ENCODE data around the gene RBBP8. TPM values are rescaled to one million over a fixed set of nuclear protein-coding genes. Genes with fewer than 3 reads are reported as not detected.

The RBBP8 gene
- total RNA-seq, 2 experiments from 2014 or later = 39.9 to 41.1 TPM

GRCh38 chr18:22926454-22926853, 6.7 kb upstream of the RBBP8 start:
- no peaks in the 10 kb centered on the region for H3K9me3 Mint-ChIP-seq
- no peak overlapping the region for H3K27ac Mint-ChIP-seq
- POLR2A ChIA-PET = no interaction called here
- ATAC-seq (ENCODE audit: low read depth) (no peak), DNase-seq (no peak)
- H3K27me3 Mint-ChIP-seq = peaks cover 15% of the 10 kb centered on the region
- no peak overlapping the region for H3K4me3 Mint-ChIP-seq
- H3K36me3 Mint-ChIP-seq = no peaks in the 10 kb centered on the region
- no peaks in the 10 kb centered on the region for H3K4me1 Mint-ChIP-seq

DNA sequence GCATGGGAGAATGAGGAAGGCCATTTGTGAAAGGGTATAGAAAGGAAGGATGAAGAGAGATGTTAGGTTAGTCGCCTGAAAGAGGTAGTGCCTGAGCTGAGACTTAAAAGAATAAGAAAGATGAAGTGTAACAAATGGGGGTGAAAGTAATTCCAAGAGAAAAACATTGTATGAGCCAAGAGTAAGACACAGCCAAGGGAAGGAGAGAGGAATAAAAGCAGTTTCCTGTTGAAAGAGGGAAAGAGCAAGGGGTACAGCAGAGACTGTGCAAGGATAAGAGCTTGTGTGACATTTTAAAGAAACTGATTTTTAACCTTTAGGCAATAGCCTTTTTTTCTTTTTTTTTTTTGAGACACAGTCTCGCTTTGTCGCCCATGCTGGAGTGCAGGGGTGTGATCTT, 4.8 kb upstream of the RBBP8 start:
- ATAC-seq (ENCODE audit: low read depth) (no peak), DNase-seq (no peak)
- H3K9me3 Mint-ChIP-seq = no peaks in the 10 kb centered on the region
- peaks cover 8% of the 10 kb centered on the region for H3K4me1 Mint-ChIP-seq
- no peak overlapping the region for H3K27ac Mint-ChIP-seq
- peaks cover 15% of the 10 kb centered on the region for H3K27me3 Mint-ChIP-seq
- H3K4me3 Mint-ChIP-seq = no peak overlapping the region
- no peaks in the 10 kb centered on the region for H3K36me3 Mint-ChIP-seq
- POLR2A ChIA-PET = no interaction called here

GRCh38 chr18:22930089-22930713, 2.9 kb upstream of the RBBP8 start:
- H3K9me3 Mint-ChIP-seq = no peaks in the 10 kb centered on the region
- no peak overlapping the region for H3K4me3 Mint-ChIP-seq
- no peaks in the 10 kb centered on the region for H3K36me3 Mint-ChIP-seq
- peaks cover 13% of the 10 kb centered on the region for H3K4me1 Mint-ChIP-seq
- POLR2A ChIA-PET = no interaction called here
- ATAC-seq (ENCODE audit: low read depth) (peak; percentile 24), DNase-seq (peak; percentile 68)
- H3K27me3 Mint-ChIP-seq = peaks cover 8% of the 10 kb centered on the region
- H3K27ac Mint-ChIP-seq = no peak overlapping the region

- peaks cover 5% of the 10 kb centered on the region for H3K27me3 Mint-ChIP-seq
Observed at GRCh38 chr18:22932885-22933205, 283 bp upstream of the RBBP8 start.

GRCh38 chr18:22933966-22934423, 867 bp downstream of the RBBP8 start:
- peak overlapping the region; percentile 91 for H3K4me3 Mint-ChIP-seq
- DNase-seq (no peak), ATAC-seq (ENCODE audit: low read depth) (peak; percentile 32)
- H3K27me3 Mint-ChIP-seq = peaks cover 5% of the 10 kb centered on the region
- peak overlapping the region; percentile 89 for H3K27ac Mint-ChIP-seq
- H3K4me1 Mint-ChIP-seq = peaks cover 27% of the 10 kb centered on the region
- peaks cover 9% of the 10 kb centered on the region for H3K36me3 Mint-ChIP-seq
- POLR2A ChIA-PET = interaction anchor here (1.0 to 1.3 kb wide), 2 partner anchors 11 to 445 kb away, joined by 3 to 6 read pairs; no protein-coding TSS in a partner anchor
- no peaks in the 10 kb centered on the region for H3K9me3 Mint-ChIP-seq

More at GRCh38 chr18:22932885-22933205, 283 bp upstream of the RBBP8 start:
- Mint-ChIP-seq H3K9me3 (no peaks in the 10 kb centered on the region), H3K4me1 (peaks cover 25% of the 10 kb centered on the region), H3K36me3 (peaks cover 4% of the 10 kb centered on the region), H3K27ac (peak overlapping the region; percentile 84), H3K4me3 (peak overlapping the region; percentile 91)
- peak; percentile 31 for ATAC-seq (ENCODE audit: low read depth)
- no peak for DNase-seq
- POLR2A ChIA-PET = interaction anchor here (0.7 to 1.3 kb wide), 8 partner anchors 9 to 446 kb away, joined by 3 to 6 read pairs (median 3); no protein-coding TSS in a partner anchor

DNA sequence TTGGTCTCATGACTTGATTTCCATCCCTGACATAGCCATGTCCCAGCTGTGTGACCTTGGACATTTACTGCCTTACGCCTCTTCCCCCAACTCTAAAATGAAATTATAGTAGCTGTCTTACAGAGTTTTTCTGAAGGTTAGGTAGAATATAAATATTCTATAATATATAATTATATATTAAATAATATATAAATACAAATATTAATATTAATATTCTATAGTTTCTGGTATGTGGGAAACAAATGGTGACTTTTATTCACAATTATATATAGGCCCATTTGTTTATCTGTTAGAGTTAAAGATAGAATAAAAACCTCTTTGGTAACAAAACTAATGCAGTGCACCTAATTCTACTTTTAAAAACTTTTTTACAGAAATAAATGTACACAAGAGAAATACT, 1.7 kb downstream of the RBBP8 start:
- peaks cover 34% of the 10 kb centered on the region for H3K4me1 Mint-ChIP-seq
- H3K27ac Mint-ChIP-seq = peak overlapping the region; percentile 38

GRCh38 chr18:22935431-22935830, 2.3 kb downstream of the RBBP8 start:
- H3K36me3 Mint-ChIP-seq = peaks cover 15% of the 10 kb centered on the region
- H3K4me3 Mint-ChIP-seq = peak overlapping the region; percentile 64
- DNase-seq = no peak
- H3K9me3 Mint-ChIP-seq = no peaks in the 10 kb centered on the region
- no peak for ATAC-seq (ENCODE audit: low read depth)
- POLR2A ChIA-PET = no interaction called here
- peaks cover 5% of the 10 kb centered on the region for H3K27me3 Mint-ChIP-seq
- no peak overlapping the region for H3K27ac Mint-ChIP-seq
- peaks cover 36% of the 10 kb centered on the region for H3K4me1 Mint-ChIP-seq

More for the DNA sequence above, 1.7 kb downstream of the RBBP8 start:
- Mint-ChIP-seq H3K27me3 (peaks cover 5% of the 10 kb centered on the region), H3K36me3 (peaks cover 12% of the 10 kb centered on the region), H3K4me3 (peak overlapping the region; percentile 91), H3K9me3 (no peaks in the 10 kb centered on the region)
- ATAC-seq (ENCODE audit: low read depth) (no peak), DNase-seq (no peak)
- POLR2A ChIA-PET = interaction anchor here (0.6 kb wide), 2 partner anchors 14 to 597 kb away, joined by 5 to 11 read pairs; no protein-coding TSS in a partner anchor

DNA sequence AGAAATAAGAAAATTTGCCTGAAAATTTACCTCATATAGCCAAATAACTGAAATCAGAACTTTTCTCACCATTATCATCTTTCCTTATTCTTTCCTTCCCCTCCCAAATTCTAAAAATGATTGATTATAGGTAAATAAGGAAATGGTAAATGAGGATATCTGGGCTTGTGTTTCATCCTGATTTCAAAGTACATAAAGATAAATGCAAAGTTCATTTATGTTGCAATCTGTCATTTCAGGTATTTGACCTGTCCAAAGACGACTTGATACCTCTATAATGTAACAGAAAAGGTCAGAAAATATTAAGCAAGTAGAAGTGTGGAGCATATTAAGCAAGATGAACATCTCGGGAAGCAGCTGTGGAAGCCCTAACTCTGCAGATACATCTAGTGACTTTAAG, 3.4 kb downstream of the RBBP8 start:
- ATAC-seq (ENCODE audit: low read depth) (no peak), DNase-seq (no peak)
- no peak overlapping the region for H3K27ac Mint-ChIP-seq
- H3K4me3 Mint-ChIP-seq = no peak overlapping the region
- no peaks in the 10 kb centered on the region for H3K27me3 Mint-ChIP-seq
- peaks cover 38% of the 10 kb centered on the region for H3K4me1 Mint-ChIP-seq
- peaks cover 15% of the 10 kb centered on the region for H3K36me3 Mint-ChIP-seq
- H3K9me3 Mint-ChIP-seq = no peaks in the 10 kb centered on the region
- POLR2A ChIA-PET = no interaction called here

- DNase-seq (no peak), ATAC-seq (ENCODE audit: low read depth) (no peak)
- peaks cover 27% of the 10 kb centered on the region for H3K4me1 Mint-ChIP-seq
- POLR2A ChIA-PET = no interaction called here
- H3K27me3 Mint-ChIP-seq = no peaks in the 10 kb centered on the region
- no peaks in the 10 kb centered on the region for H3K9me3 Mint-ChIP-seq
- H3K27ac Mint-ChIP-seq = no peak overlapping the region
- H3K4me3 Mint-ChIP-seq = no peak overlapping the region
- H3K36me3 Mint-ChIP-seq = peaks cover 15% of the 10 kb centered on the region
Observed at GRCh38 chr18:22939649-22940048, 6.5 kb downstream of the RBBP8 start.

GRCh38 chr18:22943847-22944246, 10.7 kb downstream of the RBBP8 start:
- Mint-ChIP-seq H3K27me3 (no peaks in the 10 kb centered on the region), H3K4me3 (no peak overlapping the region), H3K9me3 (no peaks in the 10 kb centered on the region), H3K36me3 (peaks cover 10% of the 10 kb centered on the region), H3K4me1 (peaks cover 12% of the 10 kb centered on the region), H3K27ac (no peak overlapping the region)
- DNase-seq (no peak), ATAC-seq (ENCODE audit: low read depth) (no peak)
- POLR2A ChIA-PET = interaction anchor here (1.0 kb wide), 1 partner anchor 11 kb away, joined by 4 read pairs; the partner anchor contains the start of gene RBBP8

- no peaks in the 10 kb centered on the region for H3K4me1 Mint-ChIP-seq
- H3K27me3 Mint-ChIP-seq = no peaks in the 10 kb centered on the region
- H3K4me3 Mint-ChIP-seq = no peak overlapping the region
- no peaks in the 10 kb centered on the region for H3K9me3 Mint-ChIP-seq
- H3K27ac Mint-ChIP-seq = no peak overlapping the region
- ATAC-seq (ENCODE audit: low read depth) = no peak
- no peak for DNase-seq
- POLR2A ChIA-PET = no interaction called here
- H3K36me3 Mint-ChIP-seq = peaks cover 21% of the 10 kb centered on the region
Observed at GRCh38 chr18:22946217-22946616, 13.1 kb downstream of the RBBP8 start.

- Mint-ChIP-seq H3K36me3 (peaks cover 26% of the 10 kb centered on the region), H3K4me3 (no peak overlapping the region), H3K9me3 (no peaks in the 10 kb centered on the region), H3K27me3 (no peaks in the 10 kb centered on the region), H3K27ac (no peak overlapping the region), H3K4me1 (no peaks in the 10 kb centered on the region)
- no peak for ATAC-seq (ENCODE audit: low read depth)
- DNase-seq = no peak
- POLR2A ChIA-PET = no interaction called here
Observed at GRCh38 chr18:22946846-22947245, 13.7 kb downstream of the RBBP8 start.

DNA sequence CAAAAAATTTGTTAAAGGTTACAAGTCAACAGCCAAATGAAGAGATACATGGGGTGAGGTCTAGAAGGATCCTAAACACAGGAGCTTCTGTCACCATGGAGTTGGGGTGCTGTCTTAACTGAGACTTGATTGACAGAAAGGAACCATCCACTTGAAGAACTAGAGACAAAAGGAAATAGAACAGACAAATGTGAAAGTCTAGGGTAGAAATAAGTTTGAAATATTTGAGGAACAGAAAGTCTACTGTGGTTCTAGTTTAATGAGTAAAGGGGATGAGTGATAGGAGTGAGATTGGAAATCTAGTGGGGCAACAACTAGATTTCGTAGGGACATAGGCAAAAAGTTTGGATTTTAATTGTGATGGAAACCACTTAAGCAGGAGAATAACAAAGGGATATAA, 18.7 kb downstream of the RBBP8 start:
- ATAC-seq (ENCODE audit: low read depth) (no peak), DNase-seq (no peak)
- Mint-ChIP-seq H3K4me3 (no peak overlapping the region), H3K36me3 (peaks cover 58% of the 10 kb centered on the region), H3K27ac (no peak overlapping the region), H3K27me3 (no peaks in the 10 kb centered on the region), H3K4me1 (peaks cover 3% of the 10 kb centered on the region), H3K9me3 (no peaks in the 10 kb centered on the region)
- POLR2A ChIA-PET = no interaction called here

GRCh38 chr18:22952525-22952924, 19.4 kb downstream of the RBBP8 start:
- Mint-ChIP-seq H3K4me3 (no peak overlapping the region), H3K27me3 (no peaks in the 10 kb centered on the region), H3K36me3 (peaks cover 57% of the 10 kb centered on the region), H3K4me1 (peaks cover 3% of the 10 kb centered on the region), H3K27ac (no peak overlapping the region), H3K9me3 (no peaks in the 10 kb centered on the region)
- DNase-seq (no peak), ATAC-seq (ENCODE audit: low read depth) (no peak)
- POLR2A ChIA-PET = no interaction called here

Data from activated naive CD8-positive, alpha-beta T cell treated with anti-CD3 and anti-CD28 coated beads, Interleukin-2, amount 10 ng/mL, durations not matched to agents 7 days and 5 days (primary cell).